ENCODE measurements around the gene TAS2R3. TPM values are rescaled to one million over a fixed set of nuclear protein-coding genes. Genes with fewer than 3 reads are reported as not detected.

The TAS2R3 gene, protein sequence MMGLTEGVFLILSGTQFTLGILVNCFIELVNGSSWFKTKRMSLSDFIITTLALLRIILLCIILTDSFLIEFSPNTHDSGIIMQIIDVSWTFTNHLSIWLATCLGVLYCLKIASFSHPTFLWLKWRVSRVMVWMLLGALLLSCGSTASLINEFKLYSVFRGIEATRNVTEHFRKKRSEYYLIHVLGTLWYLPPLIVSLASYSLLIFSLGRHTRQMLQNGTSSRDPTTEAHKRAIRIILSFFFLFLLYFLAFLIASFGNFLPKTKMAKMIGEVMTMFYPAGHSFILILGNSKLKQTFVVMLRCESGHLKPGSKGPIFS
- polyA plus RNA-seq (2012; ENCODE audit: insufficient read length, low read depth) = not detected

DNA sequence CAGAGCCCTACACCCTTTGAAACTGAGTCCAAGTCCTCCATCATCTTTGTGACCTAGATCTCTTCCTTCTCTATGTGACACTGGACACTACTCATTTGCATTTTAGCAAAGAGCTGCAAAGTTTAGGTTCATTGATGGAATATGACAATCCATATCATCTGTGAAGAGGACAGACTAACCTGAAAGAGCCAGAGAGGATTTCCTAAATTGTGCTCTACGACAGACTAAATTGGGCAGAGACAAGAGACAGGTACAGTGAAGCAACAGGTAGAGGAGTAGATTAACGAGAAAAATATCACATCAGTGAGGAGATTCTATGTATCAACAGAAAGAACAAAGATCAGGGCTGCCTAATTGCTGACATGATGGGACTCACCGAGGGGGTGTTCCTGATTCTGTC lies at the start of gene TAS2R3:
Gene TAS2R3, plus strand, starts transcription at position 301 of the 400 bp plus-strand sequence. Its CDS starts 62 bp downstream, at position 363.
- TF ChIP-seq, protein P1, sequence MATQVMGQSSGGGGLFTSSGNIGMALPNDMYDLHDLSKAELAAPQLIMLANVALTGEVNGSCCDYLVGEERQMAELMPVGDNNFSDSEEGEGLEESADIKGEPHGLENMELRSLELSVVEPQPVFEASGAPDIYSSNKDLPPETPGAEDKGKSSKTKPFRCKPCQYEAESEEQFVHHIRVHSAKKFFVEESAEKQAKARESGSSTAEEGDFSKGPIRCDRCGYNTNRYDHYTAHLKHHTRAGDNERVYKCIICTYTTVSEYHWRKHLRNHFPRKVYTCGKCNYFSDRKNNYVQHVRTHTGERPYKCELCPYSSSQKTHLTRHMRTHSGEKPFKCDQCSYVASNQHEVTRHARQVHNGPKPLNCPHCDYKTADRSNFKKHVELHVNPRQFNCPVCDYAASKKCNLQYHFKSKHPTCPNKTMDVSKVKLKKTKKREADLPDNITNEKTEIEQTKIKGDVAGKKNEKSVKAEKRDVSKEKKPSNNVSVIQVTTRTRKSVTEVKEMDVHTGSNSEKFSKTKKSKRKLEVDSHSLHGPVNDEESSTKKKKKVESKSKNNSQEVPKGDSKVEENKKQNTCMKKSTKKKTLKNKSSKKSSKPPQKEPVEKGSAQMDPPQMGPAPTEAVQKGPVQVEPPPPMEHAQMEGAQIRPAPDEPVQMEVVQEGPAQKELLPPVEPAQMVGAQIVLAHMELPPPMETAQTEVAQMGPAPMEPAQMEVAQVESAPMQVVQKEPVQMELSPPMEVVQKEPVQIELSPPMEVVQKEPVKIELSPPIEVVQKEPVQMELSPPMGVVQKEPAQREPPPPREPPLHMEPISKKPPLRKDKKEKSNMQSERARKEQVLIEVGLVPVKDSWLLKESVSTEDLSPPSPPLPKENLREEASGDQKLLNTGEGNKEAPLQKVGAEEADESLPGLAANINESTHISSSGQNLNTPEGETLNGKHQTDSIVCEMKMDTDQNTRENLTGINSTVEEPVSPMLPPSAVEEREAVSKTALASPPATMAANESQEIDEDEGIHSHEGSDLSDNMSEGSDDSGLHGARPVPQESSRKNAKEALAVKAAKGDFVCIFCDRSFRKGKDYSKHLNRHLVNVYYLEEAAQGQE (IDR thresholded peaks at IDR 0.05; ENCODE audit: insufficient read depth in 1 of 2, low read depth in 2 of 2, low read length in 2 of 2) = no peak
- TF ChIP-seq POLR2AphosphoS5 (IDR thresholded peaks at IDR 0.05; ENCODE audit: low read depth, low read length) (no peak), TAF1 (IDR thresholded peaks at IDR 0.05; ENCODE audit: borderline replicate concordance, insufficient read depth, low read length) (no peak), SIN3A (IDR thresholded peaks at IDR 0.05; ENCODE audit: borderline replicate concordance, insufficient read depth, low read length) (no peak), FOXP2 (optimal IDR thresholded peaks at IDR 0.05; ENCODE audit: borderline replicate concordance, extremely low read depth, extremely low read length, insufficient read depth) (no peak)

DNA sequence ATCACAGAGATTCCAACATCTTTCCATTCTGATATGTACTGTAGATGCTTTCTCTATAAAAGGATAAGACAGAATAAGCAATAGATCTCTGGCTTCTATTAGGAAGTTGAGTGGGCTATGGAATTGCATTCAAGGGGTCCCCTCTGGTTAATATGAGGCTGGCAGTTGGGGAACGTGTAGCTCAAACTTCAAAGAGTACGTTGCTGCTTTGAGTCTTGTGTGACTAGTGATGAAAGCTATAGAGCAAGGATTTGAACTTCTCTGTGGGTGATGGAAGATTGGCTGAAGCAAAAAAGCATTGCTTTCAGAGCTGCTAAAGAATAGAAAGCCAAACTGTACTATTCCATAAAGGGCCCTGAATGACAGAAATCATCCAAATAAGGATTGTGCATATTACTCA lies 49.3 kb upstream of the TAS2R3 start:
- TF ChIP-seq FOXP2 (optimal IDR thresholded peaks at IDR 0.05; ENCODE audit: borderline replicate concordance, extremely low read depth, extremely low read length, insufficient read depth) (no peak), POLR2AphosphoS5 (IDR thresholded peaks at IDR 0.05; ENCODE audit: low read depth, low read length) (no peak), SIN3A (IDR thresholded peaks at IDR 0.05; ENCODE audit: borderline replicate concordance, insufficient read depth, low read length) (no peak), TAF1 (IDR thresholded peaks at IDR 0.05; ENCODE audit: borderline replicate concordance, insufficient read depth, low read length) (no peak)
- TF ChIP-seq, protein P1 (IDR thresholded peaks at IDR 0.05; ENCODE audit: insufficient read depth in 1 of 2, low read depth in 2 of 2, low read length in 2 of 2) = no peak

DNA sequence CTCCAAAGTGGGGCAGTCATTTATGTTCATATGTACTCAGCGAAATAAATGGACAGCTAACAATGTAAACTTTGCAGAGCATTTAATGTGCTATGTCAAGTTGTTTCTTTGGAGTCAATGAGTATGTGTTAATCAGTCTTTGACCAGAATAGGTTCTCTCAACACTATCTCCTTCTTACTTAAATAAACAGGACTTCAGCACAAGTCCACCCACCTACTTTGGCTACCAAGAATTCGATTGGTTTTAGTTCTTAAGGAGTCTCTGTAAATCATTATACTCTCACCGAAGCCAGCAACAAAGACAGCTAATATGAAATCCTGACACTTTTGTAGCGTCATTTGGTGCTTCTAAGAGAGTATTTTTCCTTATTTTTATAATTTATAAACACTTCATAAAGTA lies 48.9 kb upstream of the TAS2R3 start:
- TF ChIP-seq TAF1 (IDR thresholded peaks at IDR 0.05; ENCODE audit: borderline replicate concordance, insufficient read depth, low read length) (no peak), SIN3A (IDR thresholded peaks at IDR 0.05; ENCODE audit: borderline replicate concordance, insufficient read depth, low read length) (no peak), POLR2AphosphoS5 (IDR thresholded peaks at IDR 0.05; ENCODE audit: low read depth, low read length) (no peak), FOXP2 (optimal IDR thresholded peaks at IDR 0.05; ENCODE audit: borderline replicate concordance, extremely low read depth, extremely low read length, insufficient read depth) (no peak)
- TF ChIP-seq, protein P1 (IDR thresholded peaks at IDR 0.05; ENCODE audit: insufficient read depth in 1 of 2, low read depth in 2 of 2, low read length in 2 of 2) = no peak

DNA sequence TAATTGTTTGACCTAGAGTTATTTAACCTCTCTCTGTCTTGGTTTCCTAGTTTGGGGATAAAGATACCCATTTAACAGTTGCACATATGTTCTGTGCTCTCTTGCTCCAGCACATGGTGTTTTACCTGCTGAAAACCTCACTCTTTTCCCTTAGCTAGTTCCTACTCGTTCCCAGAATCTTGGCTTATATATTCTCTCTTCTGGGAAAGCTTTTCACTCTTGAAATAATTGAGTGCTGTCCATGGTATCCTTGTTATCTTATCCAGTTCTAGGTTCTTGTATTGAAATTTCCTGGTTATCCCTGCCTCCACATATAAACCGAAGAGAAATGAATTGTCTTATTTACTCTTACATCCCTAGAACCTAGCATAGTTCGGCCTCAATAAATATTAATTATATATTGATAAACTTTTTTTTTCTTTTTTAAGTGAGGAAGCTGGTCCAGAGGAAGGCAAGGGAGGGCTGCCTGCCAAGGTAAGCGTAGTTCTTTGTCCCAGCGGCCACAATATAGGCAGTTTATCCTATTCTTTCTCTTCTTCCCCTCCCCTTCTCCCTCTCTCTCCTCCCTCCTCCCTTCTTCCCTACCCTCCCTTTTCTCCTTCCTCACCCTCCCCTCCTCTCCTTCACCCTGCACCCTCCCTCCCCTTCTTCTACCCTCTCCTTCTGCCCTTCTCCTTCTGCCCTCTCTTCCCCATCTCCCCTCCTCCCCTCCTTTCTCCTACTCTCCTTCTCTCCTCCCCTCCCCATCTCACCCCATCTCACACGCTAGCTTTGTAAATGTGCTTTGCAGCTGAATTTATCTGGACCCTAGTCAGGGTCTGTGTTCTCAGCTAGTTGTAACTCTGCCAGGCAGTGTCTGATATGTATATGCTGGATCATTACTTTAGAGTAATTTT lies 47.9 kb upstream of the TAS2R3 start:
- TF ChIP-seq, protein P1 (IDR thresholded peaks at IDR 0.05; ENCODE audit: insufficient read depth in 1 of 2, low read depth in 2 of 2, low read length in 2 of 2) = peak in 1 of 2 experiments; percentile 68; a peak in 1 of 4 replicates
- TF ChIP-seq POLR2AphosphoS5 (IDR thresholded peaks at IDR 0.05; ENCODE audit: low read depth, low read length) = no peak
